ENCODE measurements around the gene EMC1. TPM values are rescaled to one million over a fixed set of nuclear protein-coding genes. Genes with fewer than 3 reads are reported as not detected.
A peak's percentile ranks its signal among the peaks of the same experiment; 100 is the strongest.
"Not testable (repeated sequence)": the region's sequence is repeated elsewhere in the genome, so short reads cannot be mapped to it uniquely, and the experiment has no call there.

The EMC1 gene
- total RNA-seq, 2 donors from 2014 or later, result 24.2 to 32.0 TPM

DNA sequence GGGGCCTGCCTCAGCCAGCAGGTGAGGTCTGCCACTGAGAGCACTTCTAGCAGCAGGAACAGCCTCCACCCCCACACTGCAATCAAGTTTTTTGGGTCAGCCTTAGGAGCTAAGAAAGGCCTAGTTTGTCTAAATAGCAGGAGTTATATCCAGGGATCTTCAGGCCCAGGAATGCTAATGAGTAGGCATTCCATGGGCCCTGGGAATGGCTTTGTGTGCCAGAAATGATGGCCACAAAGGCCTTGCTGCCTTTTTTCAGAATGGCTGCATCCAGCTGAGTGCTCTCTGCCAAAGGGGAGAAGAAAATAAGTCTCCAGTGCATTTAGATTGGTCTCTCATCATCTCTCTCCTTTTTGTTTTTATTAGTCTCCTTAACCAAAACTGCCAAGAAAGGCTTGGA lies 3.1 kb upstream of the EMC1 start:
- Mint-ChIP-seq H3K36me3 (ENCODE audit: low read depth) (no peaks in the 10 kb centered on the region), H3K4me1 (peaks cover 29% of the 10 kb centered on the region), H3K27me3 (no peaks in the 10 kb centered on the region), H3K27ac (no peak overlapping the region), H3K4me3 (no peak overlapping the region)
- no peaks in the 10 kb centered on the region for H3K9me3 ChIP-seq (ENCODE audit: control insufficient read depth, low read length, poor library complexity, severe bottlenecking)
- ATAC-seq (no peak), DNase-seq (no peak)

DNA sequence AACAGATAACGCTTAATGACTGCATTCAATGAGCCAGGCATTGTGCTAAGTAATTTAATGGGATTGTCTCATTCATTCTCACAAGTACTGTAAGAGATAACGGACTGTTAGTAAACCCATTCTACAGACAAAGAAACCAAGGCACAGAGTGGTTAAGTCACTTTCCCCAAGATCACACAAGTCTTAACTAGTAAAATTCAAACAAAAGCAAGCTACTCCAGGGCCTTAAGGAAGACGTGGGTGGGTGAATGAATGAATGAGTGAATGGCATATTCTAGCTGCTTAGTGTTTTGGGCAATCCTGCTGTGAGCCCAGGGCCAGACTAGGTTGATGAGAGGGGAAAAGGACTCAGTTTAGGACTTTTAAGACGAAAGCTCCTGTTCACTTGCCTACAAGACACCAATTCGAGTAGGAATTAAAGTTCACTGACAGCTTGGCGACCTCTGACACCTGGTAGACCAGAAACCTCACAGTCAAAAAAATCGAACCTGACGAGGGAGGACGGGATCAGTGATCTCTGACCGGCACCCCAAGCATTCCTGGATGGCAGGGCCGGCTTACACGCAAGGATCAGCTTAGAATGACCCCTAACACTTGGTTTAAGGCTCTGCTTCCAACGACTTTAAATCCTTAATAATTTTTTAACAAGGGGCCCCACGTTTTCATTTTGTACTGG lies 557 bp downstream of the EMC1 start:
- no peak for DNase-seq
- ATAC-seq, result no peak
- H3K9me3 ChIP-seq (ENCODE audit: control insufficient read depth, low read length, poor library complexity, severe bottlenecking), result no peaks in the 10 kb centered on the region
- H3K27ac Mint-ChIP-seq, result peak overlapping the region; percentile 94
- H3K27me3 Mint-ChIP-seq, result no peaks in the 10 kb centered on the region
- no peaks in the 10 kb centered on the region for H3K36me3 Mint-ChIP-seq (ENCODE audit: low read depth)
- H3K4me1 Mint-ChIP-seq, result peaks cover 26% of the 10 kb centered on the region
- H3K4me3 Mint-ChIP-seq, result peak overlapping the region; percentile 91

DNA sequence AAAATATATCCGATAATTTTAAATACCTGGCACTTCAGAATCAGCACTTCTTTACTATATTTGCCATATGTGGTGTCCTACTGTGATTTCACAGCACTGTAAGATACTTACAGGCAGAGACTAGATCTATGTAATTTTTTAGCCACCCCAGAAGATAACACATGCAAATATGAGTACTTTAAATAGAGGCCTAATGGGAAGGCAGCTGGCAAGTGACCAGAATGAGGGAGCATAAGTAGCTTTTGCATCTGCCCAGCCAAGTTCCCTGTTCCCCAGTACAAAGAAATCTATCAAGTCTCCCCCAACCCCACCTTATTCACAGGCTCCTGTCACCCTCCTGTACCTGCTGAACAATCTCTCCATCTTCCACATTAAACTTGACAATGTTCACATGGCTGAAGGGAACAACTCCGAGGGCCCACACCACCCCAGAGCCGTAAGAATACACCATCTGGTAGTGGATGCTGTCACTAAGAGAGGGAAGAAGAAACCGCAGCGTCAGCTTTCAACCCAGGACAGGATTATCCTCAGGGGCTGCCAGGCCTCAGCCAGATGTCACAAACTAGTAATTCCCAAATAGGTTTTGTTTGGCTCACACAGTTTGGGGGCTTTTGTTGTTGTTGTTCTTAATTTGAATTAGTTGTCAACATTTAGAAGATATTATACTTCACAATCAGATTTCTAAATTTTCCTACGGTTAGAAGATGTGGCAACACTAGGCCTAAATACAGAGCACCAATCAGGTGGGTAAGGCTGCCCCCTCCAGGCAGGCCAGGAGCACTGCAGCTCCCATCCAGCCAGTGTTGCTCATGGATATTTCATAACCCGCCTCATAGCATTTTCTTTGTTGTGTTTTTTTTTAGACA lies 10.4 kb downstream of the EMC1 start:
- Mint-ChIP-seq H3K4me1 (peaks cover 3% of the 10 kb centered on the region), H3K4me3 (no peak overlapping the region), H3K27ac (peak overlapping the region; percentile 76), H3K27me3 (no peaks in the 10 kb centered on the region), H3K36me3 (ENCODE audit: low read depth) (peaks cover 6% of the 10 kb centered on the region)
- H3K9me3 ChIP-seq (ENCODE audit: control insufficient read depth, low read length, poor library complexity, severe bottlenecking), result no peaks in the 10 kb centered on the region
- DNase-seq (peak; percentile 49 to 71 (median 50)), ATAC-seq (peak; percentile 98)

DNA sequence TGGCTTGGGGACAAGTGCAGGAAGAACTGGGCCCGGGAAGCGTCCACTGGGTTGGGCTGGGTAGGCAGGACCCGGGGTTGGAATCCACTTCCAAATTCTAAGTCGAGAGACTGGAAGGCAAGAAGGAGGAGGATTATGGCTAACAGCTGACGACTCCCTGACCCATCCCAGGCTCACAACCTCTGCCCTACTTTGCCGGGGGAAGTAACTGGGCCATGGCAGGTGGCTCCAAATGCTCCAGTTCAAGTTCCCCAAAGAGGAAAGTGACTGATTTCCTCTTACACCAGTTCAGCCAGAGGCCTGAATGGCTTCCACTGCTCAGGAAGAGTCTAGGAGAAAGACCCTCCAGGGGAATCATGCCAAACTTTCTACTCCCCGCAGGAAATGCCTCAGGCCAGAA lies 11.4 kb downstream of the EMC1 start:
- no peak overlapping the region for H3K27ac Mint-ChIP-seq
- peaks cover 3% of the 10 kb centered on the region for H3K4me1 Mint-ChIP-seq
- H3K36me3 Mint-ChIP-seq (ENCODE audit: low read depth), result peaks cover 6% of the 10 kb centered on the region
- no peaks in the 10 kb centered on the region for H3K27me3 Mint-ChIP-seq
- H3K4me3 Mint-ChIP-seq, result no peak overlapping the region
- H3K9me3 ChIP-seq (ENCODE audit: control insufficient read depth, low read length, poor library complexity, severe bottlenecking), result no peaks in the 10 kb centered on the region
- ATAC-seq, result no peak
- no peak for DNase-seq

DNA sequence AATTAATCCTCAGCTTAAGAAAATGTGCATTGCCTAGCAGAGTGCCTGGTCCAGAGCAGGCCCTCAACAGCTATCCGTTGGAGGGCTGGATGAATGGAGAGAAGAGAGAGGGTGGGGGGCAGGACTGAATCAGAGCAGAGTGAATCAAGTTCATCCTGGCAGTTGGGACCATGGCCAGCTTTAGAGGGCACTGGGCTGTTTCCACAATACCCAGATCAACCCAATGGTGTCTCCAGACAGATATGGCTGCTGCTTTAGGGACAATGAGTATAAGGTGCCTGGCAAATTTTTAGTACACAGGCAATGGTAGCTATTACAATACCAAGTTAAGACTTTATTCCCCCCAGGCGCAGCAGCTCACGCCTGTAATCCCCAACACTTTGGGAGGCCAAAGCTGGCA lies 17.1 kb downstream of the EMC1 start:
- no peak for DNase-seq
- no peak overlapping the region for H3K27ac Mint-ChIP-seq
- no peaks in the 10 kb centered on the region for H3K9me3 ChIP-seq (ENCODE audit: control insufficient read depth, low read length, poor library complexity, severe bottlenecking)
- H3K4me1 Mint-ChIP-seq, result no peaks in the 10 kb centered on the region
- no peak overlapping the region for H3K4me3 Mint-ChIP-seq
- ATAC-seq, result no peak
- no peaks in the 10 kb centered on the region for H3K27me3 Mint-ChIP-seq
- peaks cover 4% of the 10 kb centered on the region for H3K36me3 Mint-ChIP-seq (ENCODE audit: low read depth)

DNA sequence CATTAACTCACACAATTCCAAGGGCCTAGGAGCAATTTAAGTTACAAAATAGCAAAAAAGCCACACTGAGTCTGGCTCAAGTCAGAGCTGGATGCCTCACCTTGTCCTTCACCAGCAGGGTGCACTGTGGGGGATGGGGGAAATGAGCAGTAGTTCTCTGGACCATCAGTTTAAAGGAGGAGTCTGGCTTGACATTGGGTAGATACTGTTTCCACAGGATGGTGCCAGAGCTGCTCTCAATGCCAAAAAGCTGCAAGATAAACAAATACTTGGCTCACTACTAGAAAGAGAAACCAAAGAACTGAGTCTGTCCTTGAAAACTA lies 18.8 kb downstream of the EMC1 start:
- Mint-ChIP-seq H3K36me3 (ENCODE audit: low read depth) (peaks cover 2% of the 10 kb centered on the region), H3K4me1 (no peaks in the 10 kb centered on the region)

DNA sequence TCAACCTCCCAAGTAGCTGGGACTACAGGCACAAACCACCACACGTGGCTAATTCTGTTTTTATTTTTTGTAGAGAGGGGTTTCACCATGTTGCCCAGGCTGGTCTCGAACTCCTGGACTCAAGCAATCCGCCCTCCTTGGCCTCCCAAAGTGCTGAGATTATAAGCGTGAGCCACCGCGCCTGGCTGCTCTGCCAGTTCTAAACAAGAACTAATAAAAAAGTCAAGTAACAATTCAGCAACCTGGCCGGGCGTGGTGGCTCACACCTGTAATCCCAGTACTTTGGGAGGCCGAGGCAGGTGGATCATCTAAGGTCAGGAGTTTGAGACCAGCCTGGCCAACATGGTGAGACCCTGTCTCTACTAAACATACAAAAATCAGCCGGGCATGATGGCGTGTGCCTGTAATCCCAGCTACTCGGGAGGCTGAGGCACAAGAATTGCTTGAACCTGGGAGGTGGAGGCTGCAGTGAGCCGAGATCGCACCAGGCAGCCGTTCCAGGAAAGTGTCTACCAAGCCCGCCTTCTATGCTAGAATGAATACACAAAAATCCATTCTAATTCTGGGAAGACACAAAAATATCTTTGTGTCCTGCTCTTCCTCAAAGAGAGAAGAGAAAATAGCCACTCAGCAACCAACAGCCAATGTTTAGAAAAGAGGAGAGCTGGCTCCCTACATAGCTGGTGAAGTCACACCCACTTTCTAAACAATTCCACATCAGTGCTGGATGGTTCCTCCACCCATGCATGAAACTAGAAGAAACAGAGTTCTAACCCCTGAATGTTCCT lies 19.4 kb downstream of the EMC1 start:
- not testable (repeated sequence) for H3K9me3 ChIP-seq (ENCODE audit: control insufficient read depth, low read length, poor library complexity, severe bottlenecking); H3K36me3 Mint-ChIP-seq (ENCODE audit: low read depth); H3K27ac Mint-ChIP-seq; DNase-seq; H3K4me3 Mint-ChIP-seq; ATAC-seq; H3K4me1 Mint-ChIP-seq; H3K27me3 Mint-ChIP-seq

More for the DNA sequence above, 18.8 kb downstream of the EMC1 start:
- DNase-seq (no peak), ATAC-seq (no peak)
- no peaks in the 10 kb centered on the region for H3K27me3 Mint-ChIP-seq
- no peak overlapping the region for H3K27ac Mint-ChIP-seq
- no peaks in the 10 kb centered on the region for H3K9me3 ChIP-seq (ENCODE audit: control insufficient read depth, low read length, poor library complexity, severe bottlenecking)
- no peak overlapping the region for H3K4me3 Mint-ChIP-seq

DNA sequence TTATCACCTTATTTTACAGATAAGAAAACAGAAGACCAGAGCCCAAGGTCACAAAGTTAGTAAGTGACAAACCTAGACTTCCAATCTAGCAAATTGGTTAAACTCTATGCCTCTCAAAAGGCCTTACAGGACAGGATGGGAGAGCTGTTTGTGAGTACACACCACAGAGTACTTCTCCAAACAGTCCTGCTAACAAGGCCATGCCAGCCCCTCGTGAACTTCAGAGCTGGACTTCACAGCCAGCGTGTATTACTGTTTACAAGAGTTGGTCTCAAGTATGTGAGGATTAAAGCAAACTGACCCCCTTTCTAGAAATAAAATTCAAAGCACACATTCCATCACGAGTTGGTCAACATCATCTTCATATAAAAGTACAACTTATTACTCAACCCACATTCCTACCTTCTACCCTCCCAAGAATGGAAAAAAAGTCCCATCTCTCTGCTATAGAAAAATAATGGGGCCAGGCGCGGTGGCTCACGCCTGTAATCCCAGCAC lies 21.4 kb downstream of the EMC1 start:
- no peaks in the 10 kb centered on the region for H3K9me3 ChIP-seq (ENCODE audit: control insufficient read depth, low read length, poor library complexity, severe bottlenecking)
- H3K27me3 Mint-ChIP-seq, result no peaks in the 10 kb centered on the region
- no peak overlapping the region for H3K4me3 Mint-ChIP-seq
- ATAC-seq (no peak), DNase-seq (no peak)
- peaks cover 2% of the 10 kb centered on the region for H3K36me3 Mint-ChIP-seq (ENCODE audit: low read depth)
- no peaks in the 10 kb centered on the region for H3K4me1 Mint-ChIP-seq
- H3K27ac Mint-ChIP-seq, result no peak overlapping the region

DNA sequence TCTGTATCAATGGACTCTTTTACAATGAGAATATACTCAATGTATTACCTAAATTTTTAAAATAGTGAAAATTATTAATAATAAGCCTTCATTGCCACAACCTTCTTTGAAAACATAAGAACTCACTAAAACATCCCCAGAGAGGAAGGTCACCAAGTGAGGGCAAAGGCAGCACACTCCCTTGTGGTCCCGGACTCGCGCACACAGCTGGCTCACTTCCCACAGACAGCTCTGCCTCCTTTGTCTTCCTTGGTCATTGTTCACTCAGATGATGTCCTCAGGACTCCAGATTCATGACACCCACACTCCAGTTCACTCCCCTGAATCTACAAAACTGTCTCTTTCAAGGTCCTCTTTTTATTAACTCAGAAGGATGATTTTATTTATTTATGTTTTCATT lies 22.1 kb downstream of the EMC1 start:
- H3K36me3 Mint-ChIP-seq (ENCODE audit: low read depth), result peaks cover 8% of the 10 kb centered on the region
- no peak overlapping the region for H3K27ac Mint-ChIP-seq
- no peaks in the 10 kb centered on the region for H3K27me3 Mint-ChIP-seq

DNA sequence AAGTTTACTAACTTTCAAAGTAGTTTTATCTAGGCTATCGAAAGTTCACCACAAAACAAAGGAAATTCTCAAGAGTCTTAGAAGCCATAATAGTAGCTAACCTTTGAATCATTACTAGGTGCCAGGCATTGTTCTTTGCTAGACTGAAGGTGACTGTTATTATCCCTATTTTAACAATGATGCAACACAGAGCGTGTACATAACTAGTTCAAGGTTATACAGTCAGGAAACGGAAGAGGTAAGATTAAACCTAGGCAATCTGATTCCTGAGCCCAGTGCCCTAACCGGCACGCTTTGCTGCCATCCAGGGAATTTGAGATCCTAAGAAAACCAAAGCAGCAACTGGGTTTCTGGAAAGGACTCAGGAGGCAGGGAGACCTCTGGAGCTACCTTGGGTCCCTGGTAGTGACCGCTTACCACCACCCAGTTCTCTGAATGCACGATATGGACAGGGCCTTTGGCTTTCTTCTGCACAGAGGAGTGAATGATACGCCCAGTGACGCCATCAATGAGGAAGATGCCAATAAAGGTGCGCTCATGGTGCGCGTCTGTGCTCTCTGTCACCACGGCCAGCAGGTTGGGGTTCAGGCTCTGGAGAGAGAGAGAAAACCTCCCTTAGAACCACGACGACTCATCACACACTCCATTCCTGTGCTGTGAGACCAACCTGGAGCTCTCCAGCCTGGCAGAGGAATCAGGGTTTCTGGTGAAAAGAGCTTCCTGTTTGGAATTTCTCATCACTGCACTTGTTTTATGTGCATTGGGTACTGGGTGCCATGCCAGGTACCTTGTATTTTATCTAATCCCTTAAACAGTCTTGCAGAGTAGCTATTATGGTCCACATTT lies 28.1 kb downstream of the EMC1 start:
- no peaks in the 10 kb centered on the region for H3K9me3 ChIP-seq (ENCODE audit: control insufficient read depth, low read length, poor library complexity, severe bottlenecking)
- Mint-ChIP-seq H3K36me3 (ENCODE audit: low read depth) (peaks cover 10% of the 10 kb centered on the region), H3K27me3 (no peaks in the 10 kb centered on the region), H3K4me1 (peaks cover 12% of the 10 kb centered on the region), H3K4me3 (no peak overlapping the region), H3K27ac (no peak overlapping the region)
- no peak for DNase-seq
- no peak for ATAC-seq

More for the DNA sequence above, 22.1 kb downstream of the EMC1 start:
- Mint-ChIP-seq H3K4me3 (no peak overlapping the region), H3K4me1 (peaks cover 2% of the 10 kb centered on the region)
- no peak for ATAC-seq
- H3K9me3 ChIP-seq (ENCODE audit: control insufficient read depth, low read length, poor library complexity, severe bottlenecking), result no peaks in the 10 kb centered on the region
- no peak for DNase-seq

DNA sequence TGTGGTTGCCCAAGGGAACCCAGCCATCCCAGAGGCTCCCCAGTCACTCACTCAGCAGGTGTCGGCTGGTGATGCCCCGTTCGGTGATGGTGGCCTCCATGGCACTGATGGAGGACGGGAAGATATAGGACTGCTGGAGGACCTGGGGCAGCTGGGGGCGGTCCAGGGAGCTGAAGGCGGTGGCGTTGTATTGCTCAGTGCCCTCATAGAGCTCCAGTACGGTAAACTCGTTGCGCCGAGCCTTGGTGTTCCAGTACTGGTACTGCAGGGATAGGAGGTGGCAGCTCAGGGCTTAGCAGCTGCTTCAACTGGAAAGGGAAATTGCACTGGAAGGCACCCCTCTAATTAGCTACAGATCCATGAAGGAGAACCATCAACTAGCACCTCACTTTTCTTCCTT lies 28.8 kb downstream of the EMC1 start:
- H3K4me3 Mint-ChIP-seq, result no peak overlapping the region
- ATAC-seq (no peak), DNase-seq (no peak)
- no peak overlapping the region for H3K27ac Mint-ChIP-seq
- peaks cover 13% of the 10 kb centered on the region for H3K36me3 Mint-ChIP-seq (ENCODE audit: low read depth)
- peaks cover 15% of the 10 kb centered on the region for H3K4me1 Mint-ChIP-seq
- no peaks in the 10 kb centered on the region for H3K9me3 ChIP-seq (ENCODE audit: control insufficient read depth, low read length, poor library complexity, severe bottlenecking)
- H3K27me3 Mint-ChIP-seq, result no peaks in the 10 kb centered on the region

DNA sequence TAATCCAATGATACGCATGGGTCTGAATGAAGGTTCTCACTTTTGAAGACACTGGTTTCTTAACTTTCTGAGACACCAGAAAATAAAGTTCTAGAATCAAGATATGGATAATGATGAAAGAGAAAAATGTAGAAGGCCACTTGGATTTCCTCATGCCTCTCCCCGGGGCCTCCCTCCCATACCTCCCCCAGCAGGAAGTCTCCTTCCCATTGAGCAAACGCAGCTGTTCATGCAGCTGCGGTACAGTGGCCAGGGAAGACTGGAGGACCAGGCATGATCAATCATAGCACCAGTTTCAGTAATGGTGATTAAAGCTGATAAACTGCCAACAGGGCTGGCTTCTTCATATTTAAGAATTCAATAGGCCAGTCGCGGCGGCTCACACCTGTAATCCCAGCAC lies 30.3 kb downstream of the EMC1 start:
- ATAC-seq, result no peak
- H3K4me1 Mint-ChIP-seq, result peaks cover 18% of the 10 kb centered on the region
- no peaks in the 10 kb centered on the region for H3K27me3 Mint-ChIP-seq
- H3K27ac Mint-ChIP-seq, result peak overlapping the region; percentile 62
- peaks cover 15% of the 10 kb centered on the region for H3K36me3 Mint-ChIP-seq (ENCODE audit: low read depth)
- DNase-seq, result no peak
- H3K4me3 Mint-ChIP-seq, result no peak overlapping the region
- no peaks in the 10 kb centered on the region for H3K9me3 ChIP-seq (ENCODE audit: control insufficient read depth, low read length, poor library complexity, severe bottlenecking)
